Neural progenitor cell (in vitro differentiated cells): ENCODE data around the gene DGLUCY. TPM values are rescaled to one million over a fixed set of nuclear protein-coding genes. Genes with fewer than 3 reads are reported as not detected.
A peak's percentile ranks its signal among the peaks of the same experiment; 100 is the strongest.

ENCODE experiments used
- DNase-seq: peaks from one replicate; pipeline ENCODE4 v3.0.0-alpha.2; 2016; ENCODE audit warnings: low spot score
- H2AFZ ChIP-seq: fragments of 200-600 bp; sonication (generic); replicated peaks from 2 replicates; pipeline ENCODE4 v1.6.1; 2016; ENCODE audit warnings: antibody characterized with exemption
- H3F3A ChIP-seq: fragments of 200-600 bp; sonication (generic); 2 replicates; pipeline ENCODE4 v1.6.1; 2016; ENCODE audit warnings: antibody characterized with exemption, low read depth
- H3K27ac ChIP-seq: fragments of 200-600 bp; sonication (generic); 2 replicates; pipeline ENCODE4 v1.5.1; 2016; ENCODE audit warnings: mild to moderate bottlenecking
- H3K27me3 ChIP-seq: fragments of 200-600 bp; sonication (generic); 2 replicates; pipeline ENCODE4 v1.6.1; 2016; ENCODE audit warnings: mild to moderate bottlenecking, moderate library complexity
- H3K36me3 ChIP-seq: fragments of 200-600 bp; sonication (generic); 2 replicates; pipeline ENCODE4 v1.5.1; 2016
- H3K4me1 ChIP-seq: fragments of 200-600 bp; sonication (generic); 2 replicates; pipeline ENCODE4 v1.6.1; 2016; ENCODE audit warnings: mixed run types
- H3K4me2 ChIP-seq: fragments of 200-600 bp; sonication (generic); 2 replicates; pipeline ENCODE4 v1.6.1; 2016
- H3K4me3 ChIP-seq: fragments of 200-600 bp; sonication (generic); 2 replicates; pipeline ENCODE4 v1.5.1; 2016
- H3K79me2 ChIP-seq: fragments of 200-600 bp; sonication (generic); 2 replicates; pipeline ENCODE4 v1.6.1; 2016; ENCODE audit warnings: low read depth
- H3K9ac ChIP-seq: fragments of 200-600 bp; sonication (generic); 2 replicates; pipeline ENCODE4 v1.6.1; 2016
- H3K9me3 ChIP-seq: fragments of 200-600 bp; sonication (generic); 2 replicates; pipeline ENCODE4 v1.5.1; 2016; ENCODE audit warnings: low read depth
- H4K20me1 ChIP-seq: fragments of 200-600 bp; sonication (generic); 2 replicates; pipeline ENCODE4 v1.6.1; 2016; ENCODE audit warnings: low read depth
- H3K27ac Mint-ChIP-seq: 3 replicates; pipeline ENCODE4 v1.8.0; 2021; ENCODE audit warnings: mixed read lengths
- H3K27me3 Mint-ChIP-seq: 2 replicates; pipeline ENCODE4 v1.8.0; 2022; ENCODE audit warnings: low read depth, mild to moderate bottlenecking, inconsistent platforms, moderate library complexity, mixed read lengths; ENCODE audit not compliant: insufficient read depth
- H3K36me3 Mint-ChIP-seq: 3 replicates; pipeline ENCODE4 v1.8.0; 2021; ENCODE audit warnings: mixed read lengths
- H3K4me1 Mint-ChIP-seq: 3 replicates; pipeline ENCODE4 v1.8.0; 2021; ENCODE audit warnings: mixed read lengths
- H3K4me3 Mint-ChIP-seq: 3 replicates; pipeline ENCODE4 v1.8.0; 2021; ENCODE audit warnings: mild to moderate bottlenecking, moderate library complexity, mixed read lengths
- H3K9me3 Mint-ChIP-seq: 3 replicates; pipeline ENCODE4 v1.8.0; 2020; ENCODE audit warnings: mixed read lengths
- CTCF ChIP-seq: fragments of 200-600 bp; sonication (generic); IDR thresholded peaks from 2 replicates; pipeline ENCODE4 v1.5.1; 2017; ENCODE audit warnings: antibody characterized with exemption, mild to moderate bottlenecking
- EZH2 ChIP-seq: fragments of 200-600 bp; sonication (generic); IDR thresholded peaks from 2 replicates; pipeline ENCODE4 v1.6.1; 2017; ENCODE audit warnings: antibody characterized with exemption, mild to moderate bottlenecking, moderate library complexity
- EZH2phosphoT487 ChIP-seq: fragments of 200-600 bp; sonication (generic); IDR thresholded peaks from 2 replicates; pipeline ENCODE4 v1.6.1; 2017; ENCODE audit warnings: antibody characterized with exemption
- total RNA-seq: library from RNA; depleted of rRNA; stranded (reverse); fragments of >200 nt; gene quantifications from 2 replicates; pipeline ENCODE4 v1.2.3, GENCODE V29; 2015; ENCODE audit warnings: low replicate concordance

Gene DGLUCY
- total RNA-seq, 1 donor from 2014 or later: 17.0 TPM

GRCh38 chr14:91270619-91271018 lies 156.7 kb downstream of the DGLUCY start:
- TF ChIP-seq EZH2: no peak
- TF ChIP-seq CTCF: no peak
- no peak for TF ChIP-seq EZH2phosphoT487
- peaks cover 12% of the 10 kb centered on the region for H3K4me1 Mint-ChIP-seq
- H3K4me3 Mint-ChIP-seq: no peak overlapping the region
- peaks cover 4% of the 10 kb centered on the region for H3K36me3 Mint-ChIP-seq
- Histone ChIP-seq H2AFZ (no peak overlapping the region), H3K4me2 (no peak overlapping the region), H4K20me1 (no peaks in the 10 kb centered on the region), H3K27ac (no peak overlapping the region), H3K27me3 (peaks cover 10% of the 10 kb centered on the region), H3K4me1 (no peaks in the 10 kb centered on the region), H3K79me2 (no peaks in the 10 kb centered on the region), H3K9ac (no peak overlapping the region), H3K4me3 (no peak overlapping the region), H3K36me3 (no peaks in the 10 kb centered on the region), H3F3A (peaks cover under 1% of the 10 kb centered on the region), H3K9me3 (no peaks in the 10 kb centered on the region)
- no peak for DNase-seq
- no peak overlapping the region for H3K27ac Mint-ChIP-seq
- H3K9me3 Mint-ChIP-seq: no peaks in the 10 kb centered on the region
- no peaks in the 10 kb centered on the region for H3K27me3 Mint-ChIP-seq

GRCh38 chr14:91271639-91272038 lies 157.8 kb downstream of the DGLUCY start:
- H3K79me2 ChIP-seq: no peaks in the 10 kb centered on the region
- no peaks in the 10 kb centered on the region for H3K9me3 ChIP-seq
- no peaks in the 10 kb centered on the region for H3K4me1 ChIP-seq
- Mint-ChIP-seq H3K4me1 (peaks cover 12% of the 10 kb centered on the region), H3K27me3 (no peaks in the 10 kb centered on the region), H3K27ac (no peak overlapping the region), H3K36me3 (peaks cover 8% of the 10 kb centered on the region), H3K9me3 (no peaks in the 10 kb centered on the region), H3K4me3 (no peak overlapping the region)
- no peak overlapping the region for H3K27ac ChIP-seq
- H3K4me3 ChIP-seq: no peak overlapping the region
- H3K4me2 ChIP-seq: no peak overlapping the region
- H2AFZ ChIP-seq: no peak overlapping the region
- no peak for DNase-seq
- no peak overlapping the region for H3K9ac ChIP-seq
- TF ChIP-seq EZH2 (no peak), CTCF (no peak), EZH2phosphoT487 (no peak)
- no peaks in the 10 kb centered on the region for H3K27me3 ChIP-seq
- no peaks in the 10 kb centered on the region for H4K20me1 ChIP-seq
- H3K36me3 ChIP-seq: no peaks in the 10 kb centered on the region
- H3F3A ChIP-seq: no peaks in the 10 kb centered on the region

GRCh38 chr14:91272341-91273272 lies 158.7 kb downstream of the DGLUCY start:
- Mint-ChIP-seq H3K4me1 (peaks cover 12% of the 10 kb centered on the region), H3K4me3 (no peak overlapping the region), H3K27ac (no peak overlapping the region), H3K9me3 (no peaks in the 10 kb centered on the region), H3K36me3 (peaks cover 12% of the 10 kb centered on the region), H3K27me3 (no peaks in the 10 kb centered on the region)
- Histone ChIP-seq H3K9ac (no peak overlapping the region), H4K20me1 (no peaks in the 10 kb centered on the region), H3K27ac (peak overlapping the region; percentile 6), H3K4me3 (no peak overlapping the region), H3K36me3 (no peaks in the 10 kb centered on the region), H3K9me3 (no peaks in the 10 kb centered on the region), H3K79me2 (no peaks in the 10 kb centered on the region), H3K27me3 (no peaks in the 10 kb centered on the region), H3F3A (no peaks in the 10 kb centered on the region), H3K4me1 (no peaks in the 10 kb centered on the region), H2AFZ (no peak overlapping the region), H3K4me2 (no peak overlapping the region)
- DNase-seq: no peak
- no peak for TF ChIP-seq EZH2phosphoT487
- TF ChIP-seq CTCF: no peak
- no peak for TF ChIP-seq EZH2
